H9 (cell line): Measurements from ENCODE around the gene TTR. TPM values are rescaled to one million over a fixed set of nuclear protein-coding genes. Genes with fewer than 3 reads are reported as not detected.

Experiments used
- DNase-seq: peaks from one replicate; pipeline ENCODE4 v3.0.0-alpha.2; 2017
- H2AFZ ChIP-seq: one replicate; pipeline ENCODE4 v1.6.1; 2013; ENCODE audit warnings: mild to moderate bottlenecking, low read length, control low read depth, moderate library complexity
- H2AK5ac ChIP-seq: 2 replicates; pipeline ENCODE4 v1.6.1; 2013; ENCODE audit warnings: low read length, control low read depth, mixed read lengths; ENCODE audit not compliant: insufficient read length
- H2BK120ac ChIP-seq: one replicate; pipeline ENCODE4 v1.6.1; 2013; ENCODE audit warnings: low read depth, mild to moderate bottlenecking, low read length, control low read depth, inconsistent platforms; ENCODE audit not compliant: poor library complexity, severe bottlenecking
- H2BK12ac ChIP-seq: 2 replicates; pipeline ENCODE4 v1.6.1; 2013; ENCODE audit warnings: low read length, control low read depth, mixed read lengths, low read depth; ENCODE audit not compliant: insufficient read length
- H2BK15ac ChIP-seq: 2 replicates; pipeline ENCODE4 v1.6.1; 2013; ENCODE audit warnings: low read depth, low read length, control low read depth
- H2BK20ac ChIP-seq: one replicate; pipeline ENCODE4 v1.6.1; 2013; ENCODE audit warnings: low read depth, mild to moderate bottlenecking, low read length, control low read depth, inconsistent platforms; ENCODE audit not compliant: poor library complexity, severe bottlenecking
- H2BK5ac ChIP-seq: 2 replicates; pipeline ENCODE4 v1.6.1; 2013; ENCODE audit warnings: low read length, control low read depth, mixed read lengths; ENCODE audit not compliant: insufficient read length
- H3K14ac ChIP-seq: 2 replicates; pipeline ENCODE4 v1.6.1; 2013; ENCODE audit warnings: low read length, control low read depth; ENCODE audit not compliant: insufficient read depth
- H3K18ac ChIP-seq: 2 replicates; pipeline ENCODE4 v1.6.1; 2013; ENCODE audit warnings: low read depth, mild to moderate bottlenecking, mixed read lengths, low read length, control low read depth; ENCODE audit not compliant: insufficient read length
- H3K23ac ChIP-seq: 2 replicates; pipeline ENCODE4 v1.6.1; 2013; ENCODE audit warnings: low read length, control low read depth, mixed read lengths, low read depth; ENCODE audit not compliant: insufficient read length
- H3K23me2 ChIP-seq: 2 replicates; pipeline ENCODE4 v1.6.1; 2013; ENCODE audit warnings: low read depth, mild to moderate bottlenecking, mixed read lengths, low read length, control low read depth; ENCODE audit not compliant: insufficient read length, poor library complexity, severe bottlenecking
- H3K27ac ChIP-seq: 2 replicates; pipeline ENCODE4 v1.5.1; 2013; ENCODE audit warnings: low read length, control low read depth, mixed read lengths, low read depth; ENCODE audit not compliant: insufficient read length
- H3K27me3 ChIP-seq: 2 replicates; pipeline ENCODE4 v1.6.1; 2013; ENCODE audit warnings: low read length, control low read depth, inconsistent platforms; ENCODE audit not compliant: insufficient read depth
- H3K4ac ChIP-seq: 2 replicates; pipeline ENCODE4 v1.6.1; 2013; ENCODE audit warnings: low read depth, mild to moderate bottlenecking, control low read depth, inconsistent platforms, low read length, moderate library complexity
- H3K4me1 ChIP-seq: 2 replicates; pipeline ENCODE4 v1.6.1; 2013; ENCODE audit warnings: low read length, control low read depth, inconsistent platforms; ENCODE audit not compliant: insufficient read depth
- H3K4me2 ChIP-seq: 2 replicates; pipeline ENCODE4 v1.6.1; 2013; ENCODE audit warnings: low read length, control low read depth, mixed read lengths; ENCODE audit not compliant: insufficient read length, insufficient read depth
- H3K56ac ChIP-seq: 2 replicates; pipeline ENCODE4 v1.6.1; 2013; ENCODE audit warnings: low read depth, mild to moderate bottlenecking, mixed read lengths, low read length, control low read depth; ENCODE audit not compliant: insufficient read length
- H3K79me1 ChIP-seq: 2 replicates; pipeline ENCODE4 v1.6.1; 2013; ENCODE audit warnings: low read depth, mild to moderate bottlenecking, moderate library complexity, low read length, control low read depth, inconsistent platforms; ENCODE audit not compliant: insufficient read depth, poor library complexity, severe bottlenecking
- H3K79me2 ChIP-seq: 2 replicates; pipeline ENCODE4 v1.6.1; 2013; ENCODE audit warnings: low read length, control low read depth, inconsistent platforms; ENCODE audit not compliant: insufficient read depth
- H3K9ac ChIP-seq: 2 replicates; pipeline ENCODE4 v1.6.1; 2013; ENCODE audit warnings: low read length, control low read depth, mixed read lengths; ENCODE audit not compliant: insufficient read length; ENCODE audit errors: extremely low read depth
- H3K9me3 ChIP-seq: one replicate; pipeline ENCODE4 v1.6.1; 2013; ENCODE audit warnings: low read depth, low read length, inconsistent platforms; ENCODE audit not compliant: control insufficient read depth
- H3T11ph ChIP-seq: one replicate; pipeline ENCODE4 v1.6.1; 2013; ENCODE audit warnings: mild to moderate bottlenecking, low read length, control low read depth, inconsistent platforms
- H4K20me1 ChIP-seq: one replicate; pipeline ENCODE4 v1.6.1; 2013; ENCODE audit not compliant: control insufficient read depth, insufficient read length, insufficient read depth
- H4K5ac ChIP-seq: 2 replicates; pipeline ENCODE4 v1.6.1; 2013; ENCODE audit warnings: low read depth, mild to moderate bottlenecking, mixed read lengths, low read length, control low read depth; ENCODE audit not compliant: insufficient read length
- H4K8ac ChIP-seq: replicated peaks from 2 replicates; pipeline ENCODE4 v1.6.1; 2013; ENCODE audit warnings: low read length, control low read depth, mixed read lengths, low read depth; ENCODE audit not compliant: insufficient read length
- H4K91ac ChIP-seq: 2 replicates; pipeline ENCODE4 v1.6.1; 2013; ENCODE audit warnings: low read depth, mild to moderate bottlenecking, moderate library complexity, mixed read lengths, low read length, control low read depth; ENCODE audit not compliant: insufficient read length
- H3K27ac Mint-ChIP-seq, 3 experiments: 2 replicates in 2 of 3; 3 replicates in 1 of 3; pipeline ENCODE4 v1.8.0; 2020 to 2021; ENCODE audit warnings: mixed read lengths in 3 of 3, mild to moderate bottlenecking in 1 of 3, moderate library complexity in 1 of 3
- H3K27me3 Mint-ChIP-seq: 2 replicates; pipeline ENCODE4 v1.8.0; 2021; ENCODE audit warnings: low read depth, mild to moderate bottlenecking, moderate library complexity, mixed read lengths
- H3K36me3 Mint-ChIP-seq, 3 experiments: 2 replicates in 2 of 3; 3 replicates in 1 of 3; pipeline ENCODE4 v1.8.0; 2020 to 2021; ENCODE audit warnings: low read depth in 3 of 3, mixed read lengths in 3 of 3; ENCODE audit not compliant: insufficient read depth in 1 of 3
- H3K4me1 Mint-ChIP-seq, 2 experiments: 2 replicates each; pipeline ENCODE4 v1.8.0; 2020; ENCODE audit warnings: mixed read lengths in 2 of 2
- H3K4me3 Mint-ChIP-seq, 2 experiments: 2 replicates in 1 of 2; 3 replicates in 1 of 2; pipeline ENCODE4 v1.8.0; 2020 to 2021; ENCODE audit warnings: mild to moderate bottlenecking in 2 of 2, mixed read lengths in 2 of 2, moderate library complexity in 1 of 2
- H3K9me3 Mint-ChIP-seq, 2 experiments: 2 replicates in 1 of 2; 3 replicates in 1 of 2; pipeline ENCODE4 v1.8.0; 2020; ENCODE audit warnings: mild to moderate bottlenecking in 2 of 2, mixed read lengths in 2 of 2, moderate library complexity in 1 of 2
- WGBS: extraction: QIAGEN DNeasy Blood & Tissue Kit; methylation state at CpG from one replicate; pipeline ENCODE4 v1.1.7; 2013; ENCODE audit warnings: missing lambda C conversion rate, low lambda C conversion rate, mixed read lengths; ENCODE audit not compliant: insufficient read length; ENCODE audit errors: extremely low coverage; 5-methylcytosine and 5-hydroxymethylcytosine counted together
- total RNA-seq: library from RNA; stranded (reverse); gene quantifications from 2 replicates; pipeline ENCODE4 v1.2.1, GENCODE V29; 2021
- TF ChIP-seq, protein P1 (sequence below): fragments of 200-600 bp; sonication (generic); conservative IDR thresholded peaks from 3 replicates; pipeline ENCODE4 v1.8.0; 2021; ENCODE audit warnings: antibody characterized with exemption, mild to moderate bottlenecking

The TTR gene
- total RNA-seq, 1 experiment from 2014 or later, result not detected

DNA sequence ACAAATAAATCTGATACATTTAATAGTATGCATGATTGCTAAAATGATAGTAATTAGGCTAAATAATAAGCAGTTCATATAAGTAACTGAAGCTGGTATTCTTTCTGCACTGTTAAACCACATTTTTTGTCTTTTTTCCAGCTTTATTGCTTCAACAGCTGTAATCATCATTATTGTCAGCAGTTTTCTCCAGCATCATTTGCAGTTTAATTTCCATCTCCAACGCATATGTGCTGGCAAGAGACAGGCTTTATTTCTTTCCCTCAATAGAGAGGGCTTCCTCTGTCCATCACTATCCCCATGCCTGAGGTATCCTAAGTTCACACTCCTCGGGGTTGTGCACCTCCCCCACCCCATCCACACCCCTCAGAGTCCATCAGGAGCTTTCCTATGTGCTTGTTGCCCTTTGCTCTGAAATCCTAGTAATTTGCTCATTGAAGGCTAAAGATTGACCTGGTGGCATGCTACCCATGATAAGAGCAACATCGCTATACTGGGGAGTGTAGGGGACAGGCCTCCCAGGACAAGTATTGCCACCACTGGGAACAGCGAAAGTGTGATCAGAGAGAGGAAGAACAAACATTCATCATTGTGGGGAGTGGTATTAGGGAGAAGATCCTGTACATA, 55.6 kb downstream of the TTR start:
- Histone ChIP-seq H3K4ac (no peak overlapping the region), H4K8ac (no peak overlapping the region), H3K9ac (no peak overlapping the region), H2AK5ac (no peak overlapping the region), H3K9me3 (no peaks in the 10 kb centered on the region), H3K4me2 (no peak overlapping the region), H3K79me2 (0 out of 2 replicates have a peak, but pooled peaks cover 2% of the 10 kb centered on the region), H4K91ac (no peak overlapping the region), H3T11ph (no peak overlapping the region), H3K4me1 (peaks cover 10% of the 10 kb centered on the region; the same call in 1 of the 2 replicates), H2BK12ac (no peak overlapping the region), H2BK20ac (no peak overlapping the region), H3K14ac (no peak overlapping the region), H3K23ac (no peak overlapping the region), H3K27ac (no peak overlapping the region), H4K20me1 (no peaks in the 10 kb centered on the region), H3K56ac (no peak overlapping the region), H3K18ac (no peak overlapping the region), H2BK120ac (no peak overlapping the region), H3K79me1 (no peaks in the 10 kb centered on the region), H3K27me3 (no peaks in the 10 kb centered on the region), H2AFZ (no peak overlapping the region), H3K23me2 (no peaks in the 10 kb centered on the region), H2BK15ac (no peak overlapping the region), H4K5ac (no peak overlapping the region), H2BK5ac (no peak overlapping the region)
- DNase-seq, result no peak
- peaks cover 11 to 12% (median 11%) of the 10 kb centered on the region in 3 experiments; a peak in 6 of 7 replicates for H3K36me3 Mint-ChIP-seq
- peaks cover 38 to 47% of the 10 kb centered on the region in 2 experiments for H3K4me1 Mint-ChIP-seq
- no peaks in the 10 kb centered on the region for H3K27me3 Mint-ChIP-seq
- no peak overlapping the region for H3K4me3 Mint-ChIP-seq
- TF ChIP-seq, protein P1, sequence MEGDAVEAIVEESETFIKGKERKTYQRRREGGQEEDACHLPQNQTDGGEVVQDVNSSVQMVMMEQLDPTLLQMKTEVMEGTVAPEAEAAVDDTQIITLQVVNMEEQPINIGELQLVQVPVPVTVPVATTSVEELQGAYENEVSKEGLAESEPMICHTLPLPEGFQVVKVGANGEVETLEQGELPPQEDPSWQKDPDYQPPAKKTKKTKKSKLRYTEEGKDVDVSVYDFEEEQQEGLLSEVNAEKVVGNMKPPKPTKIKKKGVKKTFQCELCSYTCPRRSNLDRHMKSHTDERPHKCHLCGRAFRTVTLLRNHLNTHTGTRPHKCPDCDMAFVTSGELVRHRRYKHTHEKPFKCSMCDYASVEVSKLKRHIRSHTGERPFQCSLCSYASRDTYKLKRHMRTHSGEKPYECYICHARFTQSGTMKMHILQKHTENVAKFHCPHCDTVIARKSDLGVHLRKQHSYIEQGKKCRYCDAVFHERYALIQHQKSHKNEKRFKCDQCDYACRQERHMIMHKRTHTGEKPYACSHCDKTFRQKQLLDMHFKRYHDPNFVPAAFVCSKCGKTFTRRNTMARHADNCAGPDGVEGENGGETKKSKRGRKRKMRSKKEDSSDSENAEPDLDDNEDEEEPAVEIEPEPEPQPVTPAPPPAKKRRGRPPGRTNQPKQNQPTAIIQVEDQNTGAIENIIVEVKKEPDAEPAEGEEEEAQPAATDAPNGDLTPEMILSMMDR, result no peak
- H3K9me3 Mint-ChIP-seq, result no peaks in the 10 kb centered on the region; a peak in 1 of 5 replicates
- peak overlapping the region in 1 of 3 experiments; percentile 92; a peak in 3 of 7 replicates for H3K27ac Mint-ChIP-seq
- no CpG with 5 or more reads among the region's 4 CpGs for WGBS

Other genes with a start within 250 kb of the TTR start
- not detected in 2 replicates for gene DSG4, start 215.1 kb upstream of the TTR start, total RNA-seq
- gene DSG3, start 144.1 kb upstream of the TTR start, total RNA-seq, result 0.04 TPM in 2 replicates
- gene DSG2, start 93.7 kb upstream of the TTR start, total RNA-seq, result 104 and 107 TPM in 2 replicates
- 34.0 and 34.1 TPM in 2 replicates for gene B4GALT6, start 92.7 kb downstream of the TTR start, total RNA-seq
- gene SLC25A52, start 169.0 kb downstream of the TTR start, total RNA-seq, result not detected in 2 replicates